Gastroesophageal sphincter (tissue), 3 donors: ENCODE results near the gene MACROD2.

ENCODE experiments used
- CTCF ChIP-seq, 4 experiments: fragments of 200-600 bp in 2 of 4; fragments of 450-650 bp in 2 of 4; sonication (generic) in 1 of 4; IDR thresholded peaks; one replicate each; pipeline ENCODE4 v1.5.1; 2017 to 2019; ENCODE audit warnings: antibody characterized with exemption in 4 of 4, mild to moderate bottlenecking in 2 of 4, moderate library complexity in 2 of 4
- POLR2A ChIP-seq, 2 donors: fragments of 450-650 bp; IDR thresholded peaks; one replicate each; pipeline ENCODE4 v1.6.1; 2017; ENCODE audit warnings: antibody characterized with exemption in 2 of 2, mild to moderate bottlenecking in 2 of 2, moderate library complexity in 1 of 2
- POLR2AphosphoS5 ChIP-seq: sonication (generic); formaldehyde crosslinking; IDR thresholded peaks from one replicate; pipeline ENCODE4 v1.6.1; 2017; ENCODE audit warnings: antibody characterized with exemption

GRCh38 chr20:15252304-15252703 lies 1257.0 kb downstream of the MACROD2 start:
- TF ChIP-seq CTCF (IDR thresholded peaks at IDR 0.05) (no peak), POLR2A (IDR thresholded peaks at IDR 0.05) (no peak), POLR2AphosphoS5 (no peak)
